Daoy (cell line): ENCODE measurements around the gene ENOSF1. TPM values are rescaled to one million over a fixed set of nuclear protein-coding genes. Genes with fewer than 3 reads are reported as not detected.

Source experiments
- DNase-seq: peaks from one replicate; pipeline ENCODE4 v3.0.0-alpha.2; 2015; ENCODE audit warnings: low read depth
- total RNA-seq: library from RNA; depleted of rRNA; stranded (reverse); fragments of >200 nt; shearing (Covaris generic); gene quantifications from 2 replicates; pipeline ENCODE4 v1.2.3, GENCODE V29; 2014

ENOSF1 gene
- total RNA-seq, 1 experiment from 2014 or later = 13.4 TPM

DNA sequence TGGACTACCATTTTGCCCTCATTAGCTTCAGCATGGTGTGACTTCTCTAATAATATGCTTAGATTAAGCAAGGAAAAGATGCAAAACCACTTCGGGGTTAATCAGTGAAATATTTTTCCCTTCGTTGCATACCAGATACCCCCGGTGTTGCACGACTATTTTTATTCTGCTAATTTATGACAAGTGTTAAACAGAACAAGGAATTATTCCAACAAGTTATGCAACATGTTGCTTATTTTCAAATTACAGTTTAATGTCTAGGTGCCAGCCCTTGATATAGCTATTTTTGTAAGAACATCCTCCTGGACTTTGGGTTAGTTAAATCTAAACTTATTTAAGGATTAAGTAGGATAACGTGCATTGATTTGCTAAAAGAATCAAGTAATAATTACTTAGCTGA, 38.7 kb downstream of the ENOSF1 start:
- DNase-seq = no peak

DNA sequence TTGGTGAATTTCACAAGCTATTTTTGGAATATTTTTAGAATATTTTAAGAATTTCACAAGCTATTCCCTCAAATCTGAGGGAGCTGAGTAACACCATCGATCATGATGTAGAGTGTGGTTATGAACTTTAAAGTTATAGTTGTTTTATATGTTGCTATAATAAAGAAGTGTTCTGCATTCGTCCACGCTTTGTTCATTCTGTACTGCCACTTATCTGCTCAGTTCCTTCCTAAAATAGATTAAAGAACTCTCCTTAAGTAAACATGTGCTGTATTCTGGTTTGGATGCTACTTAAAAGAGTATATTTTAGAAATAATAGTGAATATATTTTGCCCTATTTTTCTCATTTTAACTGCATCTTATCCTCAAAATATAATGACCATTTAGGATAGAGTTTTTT, 39.1 kb downstream of the ENOSF1 start:
- no peak for DNase-seq

DNA sequence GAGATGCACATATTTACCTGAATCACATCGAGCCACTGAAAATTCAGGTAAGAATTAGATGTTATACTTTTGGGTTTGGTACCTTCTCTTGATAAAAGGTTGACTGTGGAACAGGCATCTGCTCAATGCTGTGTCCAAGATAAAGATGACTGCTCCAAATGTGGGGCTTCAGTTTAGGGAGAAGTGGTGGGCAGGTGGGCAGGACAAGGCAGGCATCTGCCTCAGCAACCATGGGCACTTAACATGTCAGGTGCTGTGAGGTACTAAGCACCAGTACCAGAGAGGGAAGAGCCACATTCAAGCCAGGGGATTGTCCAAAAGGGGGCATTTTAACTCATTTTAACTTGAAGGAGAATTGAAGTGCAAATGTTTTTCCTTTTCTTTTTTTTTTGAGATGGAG, 41.0 kb downstream of the ENOSF1 start:
- DNase-seq = no peak

DNA sequence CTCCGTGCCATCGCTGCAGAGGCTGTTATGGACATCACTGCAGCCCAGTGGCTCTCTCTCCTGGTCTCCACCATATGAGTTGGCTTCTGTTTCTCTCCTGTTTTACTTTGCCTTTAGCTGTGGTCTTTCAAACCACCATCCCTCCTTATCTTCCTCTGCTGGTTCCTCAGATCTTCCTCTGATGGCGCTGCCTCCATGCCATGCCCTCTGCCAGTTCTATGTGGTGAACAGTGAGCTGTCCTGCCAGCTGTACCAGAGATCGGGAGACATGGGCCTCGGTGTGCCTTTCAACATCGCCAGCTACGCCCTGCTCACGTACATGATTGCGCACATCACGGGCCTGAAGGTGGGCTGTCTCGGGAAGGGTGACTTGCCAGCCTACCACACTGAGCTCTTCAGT, 41.9 kb downstream of the ENOSF1 start:
- DNase-seq = no peak

DNA sequence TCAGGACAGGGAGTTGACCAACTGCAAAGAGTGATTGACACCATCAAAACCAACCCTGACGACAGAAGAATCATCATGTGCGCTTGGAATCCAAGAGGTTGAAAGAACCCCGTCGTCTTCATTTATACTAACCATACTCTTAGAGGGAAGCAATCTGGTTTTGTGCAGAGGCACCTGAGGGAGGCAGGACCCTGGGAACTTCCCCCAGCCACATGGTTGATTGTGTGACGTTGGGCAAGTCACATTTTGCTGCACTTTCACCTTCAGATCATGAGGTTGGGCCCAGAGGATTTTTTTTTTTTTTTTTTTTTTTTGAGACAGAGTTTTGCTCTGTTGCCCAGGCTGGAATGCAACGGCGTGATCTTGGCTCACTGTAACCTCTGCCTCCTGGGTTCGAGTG, 43.4 kb downstream of the ENOSF1 start:
- no peak for DNase-seq

DNA sequence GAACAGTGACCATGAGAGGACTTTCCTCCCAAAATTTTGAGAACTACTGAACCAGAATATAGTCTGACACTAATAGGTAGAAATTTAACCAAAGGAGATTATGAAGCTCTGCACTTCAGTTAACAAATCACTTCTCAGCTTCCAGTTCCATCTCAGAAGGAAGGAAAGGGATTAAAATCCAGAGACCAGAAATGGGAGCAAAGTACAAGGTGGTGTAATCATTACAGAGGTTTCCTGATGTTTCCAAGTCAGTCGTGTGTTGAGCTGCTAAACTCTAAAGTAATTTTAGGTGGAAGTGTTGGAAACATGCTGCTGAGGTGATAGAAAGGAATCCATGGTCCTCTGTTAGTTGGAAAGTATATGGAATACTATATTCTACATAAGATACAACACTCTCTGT, 44.2 kb downstream of the ENOSF1 start:
- no peak for DNase-seq

DNA sequence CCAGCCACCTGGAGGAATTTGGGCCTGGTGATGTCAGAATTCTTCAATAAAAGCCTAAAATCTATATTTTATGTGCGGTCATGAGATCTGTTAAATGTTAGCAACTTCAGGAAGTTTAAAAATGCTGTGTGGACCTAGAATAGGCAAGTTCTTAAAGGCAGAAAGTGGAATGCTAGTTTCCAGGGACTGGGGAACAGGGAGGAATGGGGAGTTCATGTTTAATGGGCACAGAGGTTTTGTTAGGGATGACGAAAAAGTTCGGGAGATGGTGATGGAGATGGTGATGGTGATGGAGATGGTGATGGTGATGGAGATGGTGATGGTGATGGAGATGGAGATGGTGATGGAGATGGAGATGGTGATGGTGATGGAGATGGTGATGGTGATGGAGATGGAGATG, 45.8 kb downstream of the ENOSF1 start:
- DNase-seq = no peak

DNA sequence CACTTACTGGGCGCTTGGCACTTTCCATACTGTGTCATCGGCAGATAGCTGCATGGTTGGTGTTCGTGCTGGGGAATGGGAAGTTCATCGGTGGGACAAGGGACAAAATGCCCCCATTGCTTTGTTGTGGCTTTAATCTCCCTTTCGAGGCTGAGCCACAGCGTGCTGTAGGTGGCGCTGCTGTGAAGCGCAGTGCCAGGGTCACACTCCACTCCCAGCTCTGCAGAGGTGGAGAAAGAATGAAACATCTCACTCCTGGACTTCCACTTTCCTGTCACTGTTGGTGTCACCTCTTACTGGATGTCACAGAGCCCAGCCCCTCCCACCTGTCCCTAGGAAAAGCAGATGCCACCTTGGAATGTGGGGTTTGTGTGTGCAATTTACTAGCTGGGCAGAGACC, 46.3 kb downstream of the ENOSF1 start:
- no peak for DNase-seq

DNA sequence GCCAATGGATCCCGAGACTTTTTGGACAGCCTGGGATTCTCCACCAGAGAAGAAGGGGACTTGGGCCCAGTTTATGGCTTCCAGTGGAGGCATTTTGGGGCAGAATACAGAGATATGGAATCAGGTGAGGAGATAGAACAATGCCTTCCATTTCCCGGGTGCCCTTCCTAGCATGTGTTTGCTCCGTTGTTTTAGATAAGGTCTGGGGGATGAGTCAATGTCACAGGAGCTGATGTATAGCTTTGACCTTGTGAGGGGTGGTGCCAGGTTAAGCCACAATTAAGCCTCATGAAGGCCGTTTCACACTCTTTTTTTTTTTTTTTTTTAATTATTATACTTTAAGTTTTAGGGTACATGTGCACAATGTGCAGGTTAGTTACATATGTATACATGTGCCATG, 50.2 kb downstream of the ENOSF1 start:
- DNase-seq = no peak

DNA sequence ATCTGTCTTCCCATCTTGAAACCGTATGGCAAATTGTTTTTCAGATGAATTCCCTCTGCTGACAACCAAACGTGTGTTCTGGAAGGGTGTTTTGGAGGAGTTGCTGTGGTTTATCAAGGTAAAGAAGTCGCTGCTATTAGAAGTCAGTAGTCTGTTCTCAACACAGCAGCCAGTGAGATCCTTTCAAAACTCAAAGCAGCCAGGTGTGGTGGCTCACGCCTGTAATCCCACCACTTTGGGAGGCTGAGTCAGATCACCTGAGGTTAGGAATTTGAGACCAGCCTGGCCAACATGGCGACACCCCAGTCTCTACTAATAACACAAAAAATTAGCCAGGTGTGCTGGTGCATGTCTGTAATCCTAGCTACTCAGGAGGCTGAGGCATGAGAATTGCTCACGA, 52.8 kb downstream of the ENOSF1 start:
- no peak for DNase-seq

DNA sequence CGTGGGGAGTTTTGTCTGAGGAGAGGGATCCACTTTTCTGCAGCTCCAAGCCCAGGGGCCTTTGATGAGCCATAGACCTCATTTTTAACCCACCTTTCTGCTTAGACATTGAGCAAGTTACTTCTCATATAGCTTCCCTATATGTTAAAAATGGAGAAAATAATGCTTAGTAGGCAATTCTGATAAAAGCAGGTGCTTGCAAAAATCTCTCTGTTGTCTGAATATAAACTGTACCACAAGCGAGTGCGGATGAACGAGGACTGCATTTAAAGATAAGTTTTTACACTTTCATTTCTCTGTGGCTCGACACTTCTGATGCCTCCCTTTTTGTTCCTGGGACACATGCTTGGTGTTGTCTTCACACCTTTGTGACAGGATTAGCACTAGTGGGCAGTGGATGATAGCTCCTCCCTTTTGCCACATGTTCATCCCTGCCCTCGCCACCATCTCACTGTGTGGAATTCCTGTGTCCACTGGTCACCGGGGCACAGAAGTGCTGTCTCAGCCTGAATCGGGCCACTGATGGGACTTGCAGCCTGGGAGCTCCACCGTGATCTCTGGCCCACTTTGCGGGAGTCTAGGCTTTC, 53.4 kb downstream of the ENOSF1 start:
- no peak for DNase-seq

DNA sequence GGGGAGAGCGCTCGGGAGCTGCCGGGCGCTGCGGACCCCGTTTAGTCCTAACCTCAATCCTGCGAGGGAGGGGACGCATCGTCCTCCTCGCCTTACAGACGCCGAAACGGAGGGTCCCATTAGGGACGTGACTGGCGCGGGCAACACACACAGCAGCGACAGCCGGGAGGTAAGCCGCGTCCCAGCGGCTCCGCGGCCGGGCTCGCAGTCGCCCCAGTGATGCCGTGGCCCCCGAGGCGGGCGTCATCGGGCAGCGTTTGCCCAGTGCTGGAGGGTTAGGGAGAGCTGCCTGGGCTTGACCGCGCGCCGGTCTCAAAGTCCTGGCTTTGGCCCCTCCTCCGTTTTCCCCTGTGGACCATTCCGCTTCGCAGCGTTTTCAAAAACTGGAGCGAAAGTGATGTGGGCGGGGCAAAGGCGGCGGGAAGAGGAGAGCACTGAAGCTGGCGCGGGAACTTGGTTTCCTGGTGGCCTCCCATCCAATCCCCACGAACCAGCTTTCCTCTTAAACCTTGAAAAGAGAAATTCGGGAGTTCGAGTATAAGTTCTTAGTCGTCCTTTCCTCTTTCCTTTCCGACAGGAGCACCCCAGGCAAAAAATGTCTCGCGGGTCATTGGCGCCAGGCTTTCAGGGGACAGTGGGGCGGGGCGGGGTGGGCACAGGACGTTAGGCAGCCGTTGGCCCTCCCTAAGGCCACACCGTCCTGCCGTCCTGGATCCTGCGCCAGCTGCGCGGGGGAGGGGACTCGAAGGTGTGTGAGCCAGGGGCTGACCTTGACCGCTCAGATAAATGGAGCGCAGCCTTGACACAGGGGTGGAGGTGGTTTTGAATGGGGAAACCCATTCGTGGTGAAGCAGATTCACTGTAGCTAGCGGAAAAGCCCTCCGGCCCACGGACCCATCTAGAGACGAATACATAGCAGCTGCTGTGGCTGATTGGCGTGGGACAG, 54.2 kb downstream of the ENOSF1 start:
- DNase-seq = peak; percentile 86

DNA sequence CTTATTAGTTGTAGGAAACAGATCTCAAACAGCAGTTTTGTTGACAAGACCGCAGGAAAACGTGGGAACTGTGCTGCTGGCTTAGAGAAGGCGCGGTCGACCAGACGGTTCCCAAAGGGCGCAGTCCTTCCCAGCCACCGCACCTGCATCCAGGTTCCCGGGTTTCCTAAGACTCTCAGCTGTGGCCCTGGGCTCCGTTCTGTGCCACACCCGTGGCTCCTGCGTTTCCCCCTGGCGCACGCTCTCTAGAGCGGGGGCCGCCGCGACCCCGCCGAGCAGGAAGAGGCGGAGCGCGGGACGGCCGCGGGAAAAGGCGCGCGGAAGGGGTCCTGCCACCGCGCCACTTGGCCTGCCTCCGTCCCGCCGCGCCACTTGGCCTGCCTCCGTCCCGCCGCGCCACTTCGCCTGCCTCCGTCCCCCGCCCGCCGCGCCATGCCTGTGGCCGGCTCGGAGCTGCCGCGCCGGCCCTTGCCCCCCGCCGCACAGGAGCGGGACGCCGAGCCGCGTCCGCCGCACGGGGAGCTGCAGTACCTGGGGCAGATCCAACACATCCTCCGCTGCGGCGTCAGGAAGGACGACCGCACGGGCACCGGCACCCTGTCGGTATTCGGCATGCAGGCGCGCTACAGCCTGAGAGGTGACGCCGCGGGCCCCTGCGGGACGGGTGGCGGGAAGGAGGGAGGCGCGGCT, 55.0 kb downstream of the ENOSF1 start, which contains the start of gene TYMS:
TYMS (plus strand) TSS at position 343 of the 690 bp plus-strand sequence; CDS start at position 433, 90 bp downstream.
- DNase-seq = peak; percentile 76

DNA sequence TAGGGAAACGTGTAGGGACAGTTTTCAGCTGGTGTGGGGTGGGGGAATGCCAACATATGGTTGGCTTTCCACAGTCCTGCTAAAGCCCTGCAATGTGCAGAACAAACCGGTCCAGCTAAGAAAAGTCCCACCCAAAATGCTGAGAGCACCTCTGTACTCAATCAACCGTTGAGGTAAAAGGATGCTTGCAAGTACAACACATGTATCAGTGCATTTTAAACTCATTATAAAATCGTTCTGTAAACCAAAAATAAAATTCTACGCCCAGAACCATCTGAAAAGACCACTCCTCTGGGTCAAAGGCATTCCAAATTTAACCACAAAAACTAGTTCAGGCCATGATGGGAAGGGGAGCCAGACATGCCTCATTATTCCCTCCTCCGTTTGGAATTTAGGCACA, 57.0 kb downstream of the ENOSF1 start:
- DNase-seq = no peak

DNA sequence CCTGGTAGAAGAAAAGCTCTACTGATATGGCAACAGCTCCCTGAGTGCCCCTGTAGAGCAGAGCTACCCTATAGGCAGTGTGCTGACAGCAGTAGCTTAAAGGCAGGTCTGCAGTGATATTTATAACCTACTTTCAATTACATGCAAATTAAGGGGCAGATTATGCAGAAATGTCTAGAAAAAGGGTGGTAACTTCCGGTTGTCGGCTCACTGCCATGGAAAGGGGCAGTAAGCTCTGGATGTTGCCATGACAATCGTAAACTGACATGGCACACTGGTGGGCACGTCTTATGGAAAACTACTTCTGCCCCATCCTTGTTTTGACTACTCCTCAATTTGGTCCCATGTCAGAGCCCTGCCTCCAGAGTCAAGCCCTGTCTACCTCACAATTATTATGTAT, 57.8 kb downstream of the ENOSF1 start:
- DNase-seq = no peak

DNA sequence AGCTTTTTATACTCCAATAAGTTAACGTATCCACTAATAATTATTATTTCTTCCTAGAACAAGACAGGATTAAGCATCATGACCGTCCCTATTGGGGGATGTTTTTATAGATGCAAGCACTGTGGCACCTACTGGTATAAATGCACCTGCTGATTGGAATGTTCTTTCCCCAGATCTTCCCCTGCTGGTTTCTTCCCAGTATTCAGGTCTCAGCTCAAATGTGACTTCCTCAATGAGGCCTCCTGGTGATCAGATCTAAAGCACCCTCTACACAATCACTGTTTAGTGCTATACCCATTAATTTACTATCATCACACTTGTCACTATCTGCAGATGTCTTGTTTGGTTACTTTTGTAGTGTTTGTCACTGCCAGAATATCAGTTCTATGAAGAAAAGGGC, 58.9 kb downstream of the ENOSF1 start:
- no peak for DNase-seq

DNA sequence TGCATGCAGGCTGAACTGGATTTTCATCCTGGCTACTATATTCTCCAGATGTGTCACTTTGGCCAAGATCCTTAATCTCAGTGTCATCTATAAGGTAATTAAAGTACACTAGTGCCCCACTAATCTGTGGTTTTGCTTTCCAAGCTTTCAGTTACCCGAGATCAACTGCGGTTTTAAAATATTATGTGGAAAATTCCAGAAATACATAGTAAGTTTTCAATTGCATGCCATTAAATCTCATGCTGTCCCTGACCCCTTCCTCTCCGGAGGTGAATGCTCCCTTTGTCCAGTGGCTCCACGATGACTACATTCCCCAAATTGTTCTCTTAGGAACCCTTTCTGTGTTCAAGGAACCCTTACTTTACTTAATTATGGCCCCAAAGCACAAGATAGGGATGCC, 60.3 kb downstream of the ENOSF1 start:
- no peak for DNase-seq

DNA sequence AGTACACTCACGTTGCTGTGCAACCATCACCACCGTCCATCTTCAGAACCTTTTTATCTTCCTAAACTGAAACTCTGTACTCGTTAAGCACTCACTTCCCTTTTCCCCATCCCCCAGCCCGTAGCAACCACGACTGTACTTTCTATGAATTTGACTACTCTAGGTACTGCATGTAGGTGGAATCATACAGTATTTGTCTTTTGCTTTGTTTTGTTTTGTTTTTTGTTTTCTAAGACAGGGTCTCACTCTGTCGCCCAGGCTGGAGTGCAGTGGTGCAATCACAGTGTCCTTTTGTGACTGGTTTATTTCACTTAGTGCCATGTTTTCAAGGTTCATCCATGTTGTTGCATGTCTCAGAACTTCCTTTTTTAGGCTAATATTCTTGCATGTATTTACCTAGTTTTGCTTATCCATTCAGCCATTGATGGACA, 62.0 kb downstream of the ENOSF1 start:
- DNase-seq = no peak

DNA sequence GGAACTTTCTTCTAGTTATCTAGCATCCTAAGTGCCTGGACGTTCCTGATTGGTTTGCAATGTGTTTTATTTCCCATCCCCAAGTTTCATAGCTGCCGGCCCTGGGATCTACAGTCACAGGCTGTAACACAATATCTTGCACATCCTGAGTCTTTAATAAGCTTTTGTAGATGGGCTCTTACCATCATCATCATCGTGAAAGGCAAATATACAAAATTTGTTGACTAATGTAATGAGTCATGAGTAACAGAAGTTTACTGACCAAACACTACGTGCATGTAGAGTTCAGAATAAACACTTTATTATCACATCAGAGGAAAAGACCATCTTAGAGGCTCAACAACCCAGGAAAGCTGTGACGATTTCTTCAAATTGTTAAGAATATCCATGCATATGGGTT, 63.1 kb downstream of the ENOSF1 start:
- no peak for DNase-seq

DNA sequence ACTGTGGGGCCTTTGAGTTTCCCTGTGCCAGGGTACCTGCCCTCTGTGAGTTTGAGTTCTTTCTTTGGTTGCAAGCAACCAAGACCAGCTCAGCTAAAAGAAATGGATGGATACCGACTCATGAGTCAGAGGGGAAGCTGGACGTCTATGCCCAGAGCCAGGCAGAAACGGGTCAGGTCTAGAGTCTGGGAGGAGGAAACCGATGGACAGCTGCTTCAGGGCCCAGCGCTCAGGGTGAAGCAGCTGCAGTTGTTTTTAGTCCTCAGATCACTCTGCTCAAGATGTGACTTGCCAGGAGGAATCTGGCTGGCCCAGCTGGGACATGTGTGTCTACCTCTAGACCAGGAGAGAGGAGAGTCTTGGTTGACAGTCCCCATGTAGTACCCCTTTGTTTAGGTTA, 65.1 kb downstream of the ENOSF1 start:
- DNase-seq = no peak

DNA sequence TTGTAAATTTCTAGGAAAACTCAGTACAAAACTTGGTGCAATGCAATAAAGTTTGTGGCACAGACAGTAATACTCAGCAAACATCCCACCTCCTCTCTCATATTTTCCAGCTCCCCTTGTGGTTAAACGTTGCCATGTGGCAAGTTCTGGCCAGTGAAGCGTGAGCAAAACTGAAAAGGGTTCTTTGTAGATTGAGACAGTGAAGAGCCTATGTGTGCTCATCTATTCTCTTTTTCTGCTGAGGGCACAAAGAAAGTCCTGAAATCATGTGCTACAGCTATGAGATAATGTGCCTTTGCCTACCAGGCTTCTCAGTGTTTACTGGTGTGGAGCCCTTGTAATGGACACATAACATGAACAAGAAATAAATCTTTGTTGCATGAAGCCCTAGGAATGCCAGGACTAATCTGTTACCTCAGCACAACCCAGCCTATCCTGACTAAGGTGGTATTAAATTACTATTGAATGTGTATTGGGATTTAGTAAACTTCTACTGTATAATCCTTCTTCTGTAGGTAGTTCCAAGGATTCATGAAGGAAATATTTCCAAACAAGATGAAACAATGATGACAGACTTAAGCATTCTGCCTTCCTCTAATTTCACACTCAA, 67.9 kb downstream of the ENOSF1 start:
- DNase-seq = no peak

DNA sequence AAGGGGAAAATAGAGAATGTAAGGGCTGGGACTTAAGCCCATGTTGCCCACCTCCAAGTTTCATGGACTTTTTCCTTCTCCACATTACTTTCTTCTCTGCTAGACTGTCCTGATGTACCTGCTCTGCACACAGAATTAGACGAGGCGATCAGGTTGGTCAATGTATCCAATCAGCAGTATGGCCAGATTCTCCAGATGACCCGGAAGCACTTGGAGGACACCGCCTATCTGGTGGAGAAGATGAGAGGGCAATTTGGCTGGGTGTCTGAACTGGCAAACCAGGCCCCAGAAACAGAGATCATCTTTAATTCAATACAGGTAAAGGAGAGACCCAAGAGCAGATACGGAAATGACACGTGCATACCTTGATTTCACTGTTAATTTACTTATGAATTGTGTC, 71.2 kb downstream of the ENOSF1 start:
- DNase-seq = no peak
